Progenitor cell of endocrine pancreas (in vitro differentiated cells): ENCODE data around the gene TMEM37. TPM values are rescaled to one million over a fixed set of nuclear protein-coding genes. Genes with fewer than 3 reads are reported as not detected.

Experiments
- DNase-seq: peaks from one replicate; pipeline ENCODE4 v3.0.0; 2021; ENCODE audit warnings: low spot score; ENCODE audit not compliant: unreplicated experiment
- H3K27ac Mint-ChIP-seq: 2 replicates; pipeline ENCODE4 v1.8.0; 2021; ENCODE audit warnings: mild to moderate bottlenecking, moderate library complexity, mixed read lengths
- H3K27me3 Mint-ChIP-seq: 2 replicates; pipeline ENCODE4 v1.8.0; 2021; ENCODE audit warnings: mixed read lengths
- H3K36me3 Mint-ChIP-seq: 2 replicates; pipeline ENCODE4 v1.8.0; 2022; ENCODE audit warnings: mixed read lengths; ENCODE audit not compliant: insufficient read depth
- H3K4me1 Mint-ChIP-seq: 2 replicates; pipeline ENCODE4 v1.8.0; 2021; ENCODE audit warnings: low read depth, mixed read lengths
- H3K4me3 Mint-ChIP-seq: 2 replicates; pipeline ENCODE4 v1.8.0; 2021; ENCODE audit warnings: low read depth, mild to moderate bottlenecking, moderate library complexity, mixed read lengths
- H3K9me3 Mint-ChIP-seq: 2 replicates; pipeline ENCODE4 v1.8.0; 2021; ENCODE audit warnings: low read depth, mixed read lengths
- long read RNA-seq: library from polyadenylated mRNA; unstranded; transcript quantifications from one replicate; pipeline ENCODE4 v2.0.0, GENCODE V29; 2020
- total RNA-seq: library from RNA; stranded (reverse); gene quantifications from 2 replicates; pipeline ENCODE4 v1.2.1, GENCODE V29; 2021
- TF ChIP-seq, protein P1 (sequence below): fragments of 200-600 bp; sonication (generic); IDR thresholded peaks from one replicate; pipeline ENCODE4 v1.5.0; 2021; ENCODE audit warnings: antibody characterized with exemption, mild to moderate bottlenecking; ENCODE audit not compliant: unreplicated experiment

TMEM37 gene, protein sequence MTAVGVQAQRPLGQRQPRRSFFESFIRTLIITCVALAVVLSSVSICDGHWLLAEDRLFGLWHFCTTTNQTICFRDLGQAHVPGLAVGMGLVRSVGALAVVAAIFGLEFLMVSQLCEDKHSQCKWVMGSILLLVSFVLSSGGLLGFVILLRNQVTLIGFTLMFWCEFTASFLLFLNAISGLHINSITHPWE
- 17.4 and 18.9 TPM in 2 replicates for total RNA-seq
- long read RNA-seq, transcript TMEM37-201 (2 exons, 1,688 nt): major isoform, 51 of 54 reads
- long read RNA-seq, partial matches to known transcripts: 1 of 54 reads
- long read RNA-seq, other reads (novel, unspliced or antisense): 2 of 54 reads

DNA sequence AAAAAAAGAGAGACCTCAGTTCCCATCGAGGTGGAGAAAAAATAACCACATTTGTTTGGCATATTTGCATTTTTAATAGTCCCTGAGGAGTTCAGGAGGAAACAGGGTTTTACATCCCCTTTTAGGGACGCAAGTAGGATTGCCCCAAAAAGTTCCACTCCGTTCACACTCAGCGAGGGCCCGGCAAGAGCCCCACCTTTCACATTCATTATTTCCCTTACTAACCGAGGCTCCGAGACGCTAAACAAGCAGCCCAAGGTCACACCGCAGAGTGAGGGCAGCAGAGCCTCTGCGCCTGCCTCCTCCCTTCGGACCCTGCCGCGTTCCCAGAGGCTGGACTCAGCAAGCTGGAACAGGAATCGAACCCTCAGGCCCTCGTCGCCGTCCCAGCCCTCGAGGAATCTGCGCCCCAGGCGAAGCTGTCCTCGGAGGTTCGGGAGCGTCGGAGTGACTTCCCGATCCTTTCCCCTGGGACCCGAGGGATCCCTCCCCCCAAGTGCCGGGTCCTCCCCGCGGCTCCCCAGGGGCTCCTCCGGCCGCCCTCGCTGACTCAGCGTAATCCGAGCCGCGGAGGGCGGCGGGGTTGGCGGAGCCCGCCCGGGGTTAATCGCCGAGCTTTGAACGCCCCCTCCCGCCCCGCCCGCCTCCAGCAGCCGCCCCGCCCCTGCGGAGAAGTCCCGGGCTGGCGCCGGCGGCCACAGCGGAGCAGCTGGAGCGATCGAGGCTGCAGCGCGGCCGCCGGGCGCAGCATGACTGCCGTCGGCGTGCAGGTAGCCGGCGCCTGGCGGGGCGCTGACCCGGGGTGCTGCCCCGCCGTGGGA, at the start of gene TMEM37:
TMEM37 (plus strand) TSS at position 700 of the 821 bp plus-strand sequence; CDS start at position 750, 50 bp downstream.
- Mint-ChIP-seq H3K4me3 (peak within 1 kb of the TSS; percentile 83), H3K27ac (peak within 1 kb of the TSS; percentile 88), H3K9me3 (no peaks in the 10 kb centered on the region), H3K4me1 (peaks cover 60% of the 10 kb centered on the region), H3K36me3 (peaks cover 3% of the 10 kb centered on the region), H3K27me3 (peaks cover 3% of the 10 kb centered on the region)
- TF ChIP-seq, protein P1, sequence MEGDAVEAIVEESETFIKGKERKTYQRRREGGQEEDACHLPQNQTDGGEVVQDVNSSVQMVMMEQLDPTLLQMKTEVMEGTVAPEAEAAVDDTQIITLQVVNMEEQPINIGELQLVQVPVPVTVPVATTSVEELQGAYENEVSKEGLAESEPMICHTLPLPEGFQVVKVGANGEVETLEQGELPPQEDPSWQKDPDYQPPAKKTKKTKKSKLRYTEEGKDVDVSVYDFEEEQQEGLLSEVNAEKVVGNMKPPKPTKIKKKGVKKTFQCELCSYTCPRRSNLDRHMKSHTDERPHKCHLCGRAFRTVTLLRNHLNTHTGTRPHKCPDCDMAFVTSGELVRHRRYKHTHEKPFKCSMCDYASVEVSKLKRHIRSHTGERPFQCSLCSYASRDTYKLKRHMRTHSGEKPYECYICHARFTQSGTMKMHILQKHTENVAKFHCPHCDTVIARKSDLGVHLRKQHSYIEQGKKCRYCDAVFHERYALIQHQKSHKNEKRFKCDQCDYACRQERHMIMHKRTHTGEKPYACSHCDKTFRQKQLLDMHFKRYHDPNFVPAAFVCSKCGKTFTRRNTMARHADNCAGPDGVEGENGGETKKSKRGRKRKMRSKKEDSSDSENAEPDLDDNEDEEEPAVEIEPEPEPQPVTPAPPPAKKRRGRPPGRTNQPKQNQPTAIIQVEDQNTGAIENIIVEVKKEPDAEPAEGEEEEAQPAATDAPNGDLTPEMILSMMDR: no peak
- DNase-seq: peak; percentile 72

DNA sequence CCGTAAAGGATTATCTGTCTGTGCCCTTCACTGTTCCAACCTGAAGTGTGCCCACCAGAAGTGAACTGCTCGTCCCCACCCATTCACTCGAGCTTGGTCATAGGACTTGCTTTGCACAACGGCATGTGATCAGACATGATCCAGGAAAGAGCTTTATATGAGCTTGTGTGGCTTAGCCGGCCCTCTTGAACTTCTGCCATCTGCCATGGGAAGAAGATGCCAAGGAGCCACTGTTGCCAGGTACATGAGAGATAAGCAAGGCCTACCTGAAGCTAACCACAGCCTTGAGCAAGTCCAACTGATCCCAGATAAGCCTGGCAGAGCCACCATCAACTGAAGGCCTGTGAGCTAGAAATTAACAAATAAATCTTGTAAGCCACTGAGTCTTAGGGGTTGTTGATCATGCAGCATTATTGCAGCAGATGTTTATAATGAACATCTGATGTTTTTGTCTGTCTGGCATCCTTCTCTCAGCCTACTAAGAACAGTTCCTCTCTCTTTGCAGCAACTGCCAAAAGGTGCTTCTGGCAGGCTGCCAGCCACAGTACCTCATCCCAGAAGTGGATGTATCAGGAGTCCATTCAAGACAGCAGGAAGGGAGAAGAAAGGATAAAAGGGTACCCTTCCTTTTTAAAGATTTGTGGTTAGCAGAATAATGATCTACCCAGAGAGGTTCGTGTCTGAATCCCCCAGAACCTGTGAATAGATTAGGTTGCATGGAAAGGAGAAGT, 48.1 kb upstream of the TMEM37 start:
- H3K4me1 Mint-ChIP-seq: peaks cover 4% of the 10 kb centered on the region
- no peaks in the 10 kb centered on the region for H3K9me3 Mint-ChIP-seq

DNA sequence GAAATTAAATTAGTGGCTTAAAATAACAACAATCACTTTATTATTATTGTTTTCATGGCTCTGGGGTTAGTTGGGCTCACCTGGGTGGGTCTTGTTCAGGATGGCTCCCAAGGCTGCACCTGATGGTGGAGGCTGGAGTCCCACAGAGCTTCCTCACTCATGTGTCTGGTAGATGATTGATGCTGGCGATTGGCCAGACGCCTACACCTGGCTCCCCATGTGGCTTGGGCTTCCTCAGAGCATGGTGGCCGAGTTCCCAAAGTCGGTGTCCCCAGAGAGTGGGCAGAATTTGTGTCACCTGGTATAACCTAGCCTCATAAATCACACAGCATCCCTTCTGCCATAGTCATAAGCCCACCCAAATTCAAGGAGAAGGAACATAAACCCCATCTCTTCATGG, 46.7 kb upstream of the TMEM37 start:
- Mint-ChIP-seq H3K36me3 (no peaks in the 10 kb centered on the region), H3K27me3 (peaks cover 7% of the 10 kb centered on the region), H3K27ac (no peak overlapping the region), H3K4me3 (no peak overlapping the region), H3K9me3 (no peaks in the 10 kb centered on the region), H3K4me1 (peaks cover 4% of the 10 kb centered on the region)
- no peak for DNase-seq
- TF ChIP-seq, protein P1: no peak

More for the DNA sequence above, 48.1 kb upstream of the TMEM37 start:
- TF ChIP-seq, protein P1: no peak
- no peak overlapping the region for H3K4me3 Mint-ChIP-seq
- no peaks in the 10 kb centered on the region for H3K36me3 Mint-ChIP-seq
- no peak overlapping the region for H3K27ac Mint-ChIP-seq
- H3K27me3 Mint-ChIP-seq: peaks cover 7% of the 10 kb centered on the region
- no peak for DNase-seq

DNA sequence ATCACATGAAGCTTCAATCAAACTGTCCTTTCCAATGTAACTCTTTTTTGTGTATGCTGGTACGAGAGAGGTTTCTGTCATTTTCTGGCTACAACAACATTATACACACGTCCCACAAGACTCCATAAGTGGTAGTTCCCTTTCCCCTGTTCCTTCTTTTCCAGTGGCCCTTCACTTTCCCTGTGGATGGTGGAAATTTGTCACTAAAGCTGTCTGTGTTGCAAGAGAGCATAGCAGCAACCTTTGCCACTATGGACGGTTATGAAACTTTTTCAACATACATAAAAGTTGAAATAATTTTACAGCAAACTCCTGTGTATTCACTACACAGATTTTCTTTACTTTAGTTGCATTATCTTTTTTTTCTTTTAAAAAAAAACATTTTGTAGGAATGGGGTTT, 46.2 kb upstream of the TMEM37 start:
- Mint-ChIP-seq H3K4me3 (no peak overlapping the region), H3K27ac (no peak overlapping the region), H3K9me3 (no peaks in the 10 kb centered on the region), H3K36me3 (no peaks in the 10 kb centered on the region), H3K27me3 (peaks cover 7% of the 10 kb centered on the region), H3K4me1 (peaks cover 4% of the 10 kb centered on the region)
- no peak for DNase-seq
- TF ChIP-seq, protein P1: no peak
